LNCaP clone FGC (cell line): ENCODE data around the gene KLHL7.
"Not testable (repeated sequence)": the region's sequence is repeated elsewhere in the genome, so short reads cannot be mapped to it uniquely, and the experiment has no call there.

Experiments used
- DNase-seq: peaks from one replicate; pipeline ENCODE4 v3.0.0-alpha.2; 2011; ENCODE audit warnings: low read depth
- H3K4me3 ChIP-seq: 2 replicates; pipeline ENCODE4 v1.5.1; 2011; ENCODE audit warnings: mild to moderate bottlenecking, low read depth, low read length, control low read depth
- TF ChIP-seq, protein P1 (sequence below): IDR thresholded peaks from 2 replicates; pipeline ENCODE4 v1.5.1; 2012; ENCODE audit warnings: mild to moderate bottlenecking; ENCODE audit not compliant: control insufficient read depth, insufficient read depth; ENCODE audit errors: extremely low read depth

KLHL7 gene

DNA sequence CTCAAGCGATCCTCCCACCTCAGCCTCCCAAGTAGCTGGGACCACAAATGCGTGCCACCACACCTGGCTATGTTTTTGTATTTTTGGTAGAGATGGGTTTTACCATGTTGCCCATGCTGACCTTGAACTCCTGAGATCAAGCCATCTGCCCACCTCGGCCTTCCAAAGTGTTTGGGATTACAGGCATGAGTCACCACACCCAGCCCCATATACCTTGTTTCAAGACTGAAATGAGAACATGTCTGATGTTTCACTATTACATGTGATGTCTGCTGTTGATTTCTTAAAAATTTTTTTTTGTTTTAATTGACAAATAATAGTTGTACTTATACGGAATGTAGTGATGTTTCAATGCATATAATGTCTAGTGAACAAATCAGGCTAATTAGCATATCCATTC lies 14.5 kb downstream of the KLHL7 start:
- DNase-seq: no peak
- TF ChIP-seq, protein P1, sequence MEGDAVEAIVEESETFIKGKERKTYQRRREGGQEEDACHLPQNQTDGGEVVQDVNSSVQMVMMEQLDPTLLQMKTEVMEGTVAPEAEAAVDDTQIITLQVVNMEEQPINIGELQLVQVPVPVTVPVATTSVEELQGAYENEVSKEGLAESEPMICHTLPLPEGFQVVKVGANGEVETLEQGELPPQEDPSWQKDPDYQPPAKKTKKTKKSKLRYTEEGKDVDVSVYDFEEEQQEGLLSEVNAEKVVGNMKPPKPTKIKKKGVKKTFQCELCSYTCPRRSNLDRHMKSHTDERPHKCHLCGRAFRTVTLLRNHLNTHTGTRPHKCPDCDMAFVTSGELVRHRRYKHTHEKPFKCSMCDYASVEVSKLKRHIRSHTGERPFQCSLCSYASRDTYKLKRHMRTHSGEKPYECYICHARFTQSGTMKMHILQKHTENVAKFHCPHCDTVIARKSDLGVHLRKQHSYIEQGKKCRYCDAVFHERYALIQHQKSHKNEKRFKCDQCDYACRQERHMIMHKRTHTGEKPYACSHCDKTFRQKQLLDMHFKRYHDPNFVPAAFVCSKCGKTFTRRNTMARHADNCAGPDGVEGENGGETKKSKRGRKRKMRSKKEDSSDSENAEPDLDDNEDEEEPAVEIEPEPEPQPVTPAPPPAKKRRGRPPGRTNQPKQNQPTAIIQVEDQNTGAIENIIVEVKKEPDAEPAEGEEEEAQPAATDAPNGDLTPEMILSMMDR: no peak
- H3K4me3 ChIP-seq: no peak overlapping the region

DNA sequence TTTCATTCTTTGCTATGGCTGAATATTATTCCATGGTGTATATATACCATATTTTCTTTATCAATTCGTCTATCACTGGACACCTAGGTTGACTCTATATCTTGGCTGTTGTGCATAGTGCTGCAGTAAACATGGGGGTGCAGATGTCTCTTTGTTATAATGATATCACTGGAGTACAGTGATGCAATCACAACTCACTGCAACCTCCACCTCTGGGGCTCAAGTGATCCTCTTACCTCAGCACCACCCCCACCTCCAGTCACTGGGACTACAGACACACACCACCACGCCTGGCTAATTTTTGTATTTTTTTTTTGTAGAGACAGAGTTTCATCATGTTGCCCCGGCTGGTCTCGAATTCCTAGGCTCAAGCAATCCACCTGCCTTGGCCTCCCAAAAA lies 15.6 kb downstream of the KLHL7 start:
- DNase-seq: no peak
- no peak overlapping the region for H3K4me3 ChIP-seq
- TF ChIP-seq, protein P1: no peak

DNA sequence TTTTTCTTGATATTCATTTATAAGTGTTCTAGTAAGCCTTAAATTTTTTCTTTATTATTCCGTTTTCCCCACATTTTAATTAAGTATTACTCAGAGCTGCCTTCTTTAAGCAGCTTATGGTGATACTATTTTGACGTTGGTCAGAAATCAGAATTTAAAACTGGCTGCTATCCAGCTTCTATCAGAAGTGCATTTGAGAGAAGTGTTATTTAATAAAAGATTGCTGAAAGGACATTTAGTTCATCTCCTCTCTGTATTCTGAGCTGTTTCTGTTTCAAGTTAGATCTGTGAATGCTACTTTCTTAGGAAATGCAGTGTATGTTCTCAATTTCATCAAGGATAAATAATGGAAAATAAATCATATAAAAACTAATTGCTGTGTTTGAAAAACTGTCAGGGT lies 17.4 kb downstream of the KLHL7 start:
- no peak for DNase-seq
- no peak overlapping the region for H3K4me3 ChIP-seq
- TF ChIP-seq, protein P1: no peak

DNA sequence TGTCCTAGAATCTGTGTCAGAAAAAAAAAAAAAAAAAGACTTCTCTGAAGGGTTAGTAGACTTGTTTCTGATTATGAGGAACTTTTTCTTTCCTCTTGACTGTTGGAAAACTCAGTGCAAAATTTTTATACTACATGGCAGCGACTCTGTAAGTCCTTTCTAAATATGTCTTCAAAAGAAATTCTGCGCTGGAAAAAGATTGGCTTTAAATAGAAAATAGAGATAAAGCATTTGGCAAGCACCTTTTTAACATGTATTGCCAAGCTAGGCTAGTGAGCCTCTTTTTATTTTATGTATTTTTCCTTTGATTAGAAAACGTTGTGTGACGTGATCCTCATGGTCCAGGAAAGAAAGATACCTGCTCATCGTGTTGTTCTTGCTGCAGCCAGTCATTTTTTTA lies 17.9 kb downstream of the KLHL7 start:
- DNase-seq: no peak
- no peak overlapping the region for H3K4me3 ChIP-seq
- TF ChIP-seq, protein P1: no peak

DNA sequence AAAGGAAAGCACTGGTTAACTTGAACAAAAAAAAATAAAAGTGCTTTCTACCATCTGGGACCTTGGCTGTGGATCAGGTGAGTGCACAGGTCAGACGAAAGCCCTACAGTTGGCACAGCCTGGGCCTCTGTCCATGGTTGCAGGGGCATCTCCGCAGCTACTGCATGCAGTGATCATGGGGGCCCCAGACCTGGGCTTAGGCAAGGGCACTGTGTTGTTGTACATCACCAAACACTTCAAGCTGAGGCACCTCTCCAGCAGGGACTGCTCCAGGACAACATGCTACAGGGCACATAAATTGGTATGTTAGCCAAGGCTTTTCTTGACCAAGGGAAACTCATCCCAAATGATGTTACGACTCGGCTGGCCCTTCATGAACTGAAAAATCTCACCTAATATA lies 23.5 kb downstream of the KLHL7 start:
- TF ChIP-seq, protein P1: no peak
- H3K4me3 ChIP-seq: no peak overlapping the region
- no peak for DNase-seq

DNA sequence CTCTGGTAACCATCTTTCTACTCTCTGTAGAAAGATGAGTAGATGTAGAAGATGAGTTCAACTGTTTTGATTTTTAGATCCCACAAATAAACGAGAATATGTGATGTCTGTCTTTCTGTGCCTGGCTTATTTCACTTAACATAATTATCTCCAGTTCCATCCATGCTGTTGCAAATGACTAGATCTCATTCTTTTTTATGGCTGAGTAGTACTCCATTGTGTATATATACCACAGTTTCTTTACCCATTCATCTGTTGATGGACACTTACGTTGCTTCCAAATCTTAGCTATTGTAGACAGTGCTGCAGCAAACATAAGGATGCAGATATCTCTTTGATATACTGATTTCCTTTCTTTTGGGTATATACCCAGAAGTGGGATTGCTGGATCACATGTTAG lies 26.2 kb downstream of the KLHL7 start:
- DNase-seq, H3K4me3 ChIP-seq: not testable (repeated sequence)

DNA sequence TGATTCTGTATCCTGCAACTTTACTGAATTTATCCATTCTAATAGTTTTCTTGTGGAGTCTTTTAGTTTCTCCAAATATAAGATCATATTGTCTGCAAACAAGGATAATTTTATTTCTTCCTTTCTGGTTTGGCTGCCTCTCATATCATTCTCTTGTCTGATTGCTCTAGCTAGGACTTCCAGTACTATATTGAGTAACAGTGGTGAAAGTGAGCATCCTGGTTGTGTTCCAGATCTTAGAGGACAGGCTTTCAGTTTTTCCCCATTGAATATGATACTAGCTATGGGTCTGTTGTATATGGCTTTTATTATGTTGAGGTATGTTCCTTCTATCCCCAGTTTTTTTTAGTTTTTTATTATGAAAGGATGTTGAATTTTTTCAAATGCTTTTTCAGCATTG lies 28.2 kb downstream of the KLHL7 start:
- no peak for DNase-seq
- no peak overlapping the region for H3K4me3 ChIP-seq
- TF ChIP-seq, protein P1: no peak

DNA sequence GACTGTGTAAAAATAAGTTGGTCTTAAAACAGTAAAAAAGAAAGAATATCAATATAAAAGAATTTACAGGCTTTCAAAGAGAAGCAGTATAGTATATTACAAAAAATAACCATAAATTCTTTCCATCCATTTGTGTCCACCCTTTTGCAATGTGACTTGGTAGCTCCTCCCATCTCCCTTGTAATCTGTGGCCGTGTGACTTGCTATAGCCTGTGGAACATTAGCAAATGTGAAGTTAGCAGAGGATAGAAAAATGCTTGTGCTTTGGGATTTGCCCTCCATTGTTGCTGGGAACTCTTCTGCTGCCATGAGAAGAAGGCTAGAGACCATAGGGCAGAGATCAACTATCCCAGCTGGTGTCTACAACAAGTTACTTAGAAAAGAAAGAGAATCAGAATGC lies 30.2 kb downstream of the KLHL7 start:
- no peak overlapping the region for H3K4me3 ChIP-seq
- DNase-seq: no peak
- TF ChIP-seq, protein P1: no peak
